Cerebellar nuclear complex (tissue), 1 donor: ENCODE results near the gene CLNK.
"Not testable (repeated sequence)": the region's sequence is repeated elsewhere in the genome, so short reads cannot be mapped to it uniquely, and the experiment has no call there.

ENCODE experiments used
- DNase-seq, 2 experiments: peaks; one replicate each; lab custom pipeline; 2025; lab: John Stamatoyannopoulos, UW

CLNK gene

GRCh38 chr4:10662937-10663336 lies 21.6 kb downstream of the CLNK start:
- no peak for DNase-seq

GRCh38 chr4:10661047-10661446 lies 23.5 kb downstream of the CLNK start:
- no peak for DNase-seq

- no peak for DNase-seq
Measured at GRCh38 chr4:10659251-10659650, 25.3 kb downstream of the CLNK start.

GRCh38 chr4:10656988-10657387 lies 27.6 kb downstream of the CLNK start:
- no peak for DNase-seq

- no peak for DNase-seq
Measured at GRCh38 chr4:10656420-10656819, 28.1 kb downstream of the CLNK start.

GRCh38 chr4:10655968-10656367 lies 28.6 kb downstream of the CLNK start:
- DNase-seq: no peak

GRCh38 chr4:10648479-10648878 lies 36.1 kb downstream of the CLNK start:
- no peak for DNase-seq

- no peak for DNase-seq
Measured at GRCh38 chr4:10647846-10648245, 36.7 kb downstream of the CLNK start.

GRCh38 chr4:10643600-10644425 lies 40.8 kb downstream of the CLNK start:
- DNase-seq: no peak

GRCh38 chr4:10640561-10641201 lies 43.9 kb downstream of the CLNK start:
- DNase-seq: no peak

- no peak for DNase-seq
Measured at GRCh38 chr4:10639664-10640063, 44.9 kb downstream of the CLNK start.

GRCh38 chr4:10639100-10639499 lies 45.5 kb downstream of the CLNK start:
- no peak for DNase-seq

- no peak for DNase-seq
Measured at GRCh38 chr4:10635091-10635490, 49.5 kb downstream of the CLNK start.

GRCh38 chr4:10629394-10629793 lies 55.2 kb downstream of the CLNK start:
- no peak for DNase-seq

GRCh38 chr4:10625131-10625530 lies 59.4 kb downstream of the CLNK start:
- DNase-seq: no peak

- no peak for DNase-seq
Measured at GRCh38 chr4:10623862-10624261, 60.7 kb downstream of the CLNK start.

GRCh38 chr4:10623241-10623640 lies 61.3 kb downstream of the CLNK start:
- DNase-seq: no peak

- no peak for DNase-seq
Measured at GRCh38 chr4:10622728-10623127, 61.8 kb downstream of the CLNK start.

GRCh38 chr4:10620935-10621488 lies 63.6 kb downstream of the CLNK start:
- no peak for DNase-seq

GRCh38 chr4:10619855-10620254 lies 64.7 kb downstream of the CLNK start:
- no peak for DNase-seq

GRCh38 chr4:10619220-10619619 lies 65.3 kb downstream of the CLNK start:
- no peak for DNase-seq

- not testable (repeated sequence) for DNase-seq
Measured at GRCh38 chr4:10614926-10615325, 69.6 kb downstream of the CLNK start.

- DNase-seq: no peak
Measured at GRCh38 chr4:10613926-10614478, 70.6 kb downstream of the CLNK start.
